GM12878 (cell line): Measurements from ENCODE around the gene SEC16B. TPM values are rescaled to one million over a fixed set of nuclear protein-coding genes. Genes with fewer than 3 reads are reported as not detected.

Source experiments
- ATAC-seq: fragments of 200-7000 bp; cut with Tn5 transposase; 3 replicates; pipeline ENCODE4 v1.9.1; 2020; ENCODE audit warnings: mild to moderate bottlenecking, moderate library complexity
- BruUV-seq: library from RNA; stranded (reverse); fragments of 400-500 nt; replicated peaks from 2 replicates; lab custom pipeline; 2021; lab: Mats Ljungman, UMichigan
- CTCF ChIA-PET: fragments of 300-600 bp; sonication (Branson Sonifier 250); formaldehyde crosslinking; extraction: SDS; loops from one replicate; lab custom pipeline; 2021; ENCODE audit warnings: inconsistent platforms; lab: Yijun Ruan, JAX
- POLR2A ChIA-PET: fragments of 350-600 bp; formaldehyde crosslinking; extraction: SDS; loops from one replicate; lab custom pipeline; 2021; ENCODE audit warnings: inconsistent platforms; lab: Charles Lee
- RAD21 ChIA-PET: fragments of 300-600 bp; sonication (Branson Sonifier 250); formaldehyde crosslinking; loops from one replicate; lab custom pipeline; 2023; ENCODE audit warnings: antibody characterized with exemption; ENCODE audit not compliant: unreplicated experiment; lab: Charles Lee
- SMC1A ChIA-PET: fragments of 300-600 bp; sonication (Branson Sonifier 250); formaldehyde crosslinking; loops from one replicate; lab custom pipeline; 2023; ENCODE audit not compliant: unreplicated experiment, uncharacterized antibody; lab: Charles Lee
- DNase-seq: peaks from one replicate; pipeline ENCODE4 v3.0.0-alpha.2; 2011; ENCODE audit warnings: low read depth, low spot score
- FAIRE-seq: peaks from 3 replicates; lab custom pipeline; 2011; peaks lifted over from hg19 to GRCh38; lab: Jason Lieb, UNC
- H2AFZ ChIP-seq: 2 replicates; pipeline ENCODE4 v1.6.0; 2011; ENCODE audit warnings: low read depth, low read length, control low read depth; ENCODE audit not compliant: control insufficient read depth
- H3K27ac ChIP-seq: 2 replicates; pipeline ENCODE4 v1.5.1; 2011; ENCODE audit warnings: control low read depth; ENCODE audit not compliant: control insufficient read depth, insufficient read depth
- H3K27me3 ChIP-seq, 2 experiments: replicated peaks in 1 of 2; 2 replicates each; pipeline versions ENCODE4 v1.6.0 to v1.6.1; 2011; ENCODE audit warnings: low read length in 1 of 2; ENCODE audit not compliant: control insufficient read depth in 2 of 2, insufficient read depth in 2 of 2
- H3K36me3 ChIP-seq, 2 experiments: 2 replicates each; pipeline ENCODE4 v1.5.1; 2011; ENCODE audit warnings: low read length in 1 of 2; ENCODE audit not compliant: control insufficient read depth in 2 of 2, insufficient read depth in 2 of 2
- H3K4me1 ChIP-seq: 2 replicates; pipeline ENCODE4 v1.6.1; 2011; ENCODE audit warnings: mild to moderate bottlenecking, low read length, moderate library complexity, mixed read lengths; ENCODE audit not compliant: control insufficient read depth, insufficient read depth
- H3K4me2 ChIP-seq: 2 replicates; pipeline ENCODE4 v1.6.0; 2011; ENCODE audit warnings: control low read depth; ENCODE audit not compliant: control insufficient read depth, insufficient read depth
- H3K4me3 ChIP-seq: fragments of 200-600 bp; sonication (generic); 2 replicates; pipeline ENCODE4 v1.5.1; 2016
- H3K79me2 ChIP-seq: 2 replicates; pipeline ENCODE4 v1.6.0; 2011; ENCODE audit warnings: low read length; ENCODE audit not compliant: control insufficient read depth, insufficient read depth
- H3K9ac ChIP-seq: 2 replicates; pipeline ENCODE4 v1.8.0; 2011; ENCODE audit warnings: low read length, control low read depth, mixed read lengths; ENCODE audit not compliant: control insufficient read depth, insufficient read depth
- H3K9me3 ChIP-seq: replicated peaks from 3 replicates; pipeline ENCODE4 v1.5.1; 2011; ENCODE audit warnings: mild to moderate bottlenecking, low read length; ENCODE audit not compliant: control insufficient read depth, insufficient read depth
- H4K20me1 ChIP-seq: 2 replicates; pipeline ENCODE4 v1.6.0; 2011; ENCODE audit not compliant: control insufficient read depth, insufficient read depth
- ATF2 ChIP-seq: IDR thresholded peaks from 2 replicates; pipeline ENCODE4 v1.6.1; 2012; ENCODE audit warnings: low read length, inconsistent platforms
- BCL3 ChIP-seq: IDR thresholded peaks from 2 replicates; pipeline ENCODE4 v1.6.1; 2011; ENCODE audit warnings: borderline replicate concordance, low read depth, mild to moderate bottlenecking, moderate library complexity, low read length; ENCODE audit not compliant: insufficient read depth, poor library complexity, severe bottlenecking
- BRCA1 ChIP-seq: IDR thresholded peaks from 2 replicates; pipeline ENCODE4 v1.6.1; 2011; ENCODE audit warnings: low read depth, low read length, improper control_type of control experiment
- CUX1 ChIP-seq: IDR thresholded peaks from 2 replicates; pipeline ENCODE4 v1.6.1; 2012; ENCODE audit warnings: improper control_type of control experiment, low read depth, low read length; ENCODE audit not compliant: insufficient replicate concordance
- DPF2 ChIP-seq: fragments of 450-650 bp; IDR thresholded peaks from 2 replicates; pipeline ENCODE4 v1.6.1; 2017; ENCODE audit warnings: mild to moderate bottlenecking
- GATAD2B ChIP-seq: fragments of 450-650 bp; conservative IDR thresholded peaks from 2 replicates; pipeline ENCODE4 v1.6.1; 2017; ENCODE audit warnings: low read depth, mild to moderate bottlenecking, moderate library complexity
- HDAC2 ChIP-seq: fragments of 200-600 bp; sonication (generic); IDR thresholded peaks from 2 replicates; pipeline ENCODE4 v1.6.1; 2017
- LARP7 ChIP-seq: fragments of 450-650 bp; IDR thresholded peaks from 2 replicates; pipeline ENCODE4 v1.6.1; 2017; ENCODE audit warnings: mild to moderate bottlenecking
- MYB ChIP-seq: fragments of 150-350 bp; IDR thresholded peaks from 2 replicates; pipeline ENCODE4 v1.6.1; 2014; ENCODE audit warnings: mild to moderate bottlenecking, low read depth, low read length, borderline replicate concordance
- POU2F2 ChIP-seq: IDR thresholded peaks from 3 replicates; pipeline ENCODE4 v1.6.1; 2011; ENCODE audit warnings: low read depth, mild to moderate bottlenecking, low read length, borderline replicate concordance
- RFX5 ChIP-seq: IDR thresholded peaks from 2 replicates; pipeline ENCODE4 v1.6.1; 2011; ENCODE audit warnings: low read depth, low read length, improper control_type of control experiment
- SIN3A ChIP-seq: IDR thresholded peaks from 2 replicates; pipeline ENCODE4 v1.6.1; 2012; ENCODE audit warnings: low read depth, low read length, improper control_type of control experiment
- ZZZ3 ChIP-seq: IDR thresholded peaks from 2 replicates; pipeline ENCODE4 v1.6.1; 2011; ENCODE audit warnings: low read depth; ENCODE audit not compliant: control insufficient read depth, insufficient read length
- WGBS: methylation state at CpG from one replicate; pipeline ENCODE4 v1.1.6; 2016; ENCODE audit warnings: low lambda C conversion rate; ENCODE audit not compliant: insufficient replicate concordance, insufficient coverage; ENCODE audit errors: missing lambda C conversion rate; 5-methylcytosine and 5-hydroxymethylcytosine counted together
- in situ Hi-C: fragments of 300-500 bp; cut with MboI; formaldehyde crosslinking; loops from 9 replicates; pipeline ENCODE4 v1.14.3; 2018; ENCODE audit warnings: mixed read lengths
- intact Hi-C: fragments of 100-400 bp; cut with micrococcal nuclease; formaldehyde crosslinking; loops from one replicate; pipeline ENCODE4 v1.14.2; 2022; ENCODE audit not compliant: unreplicated experiment
- polyA plus RNA-seq, 11 experiments: library from polyadenylated mRNA; depleted of rRNA in 4 of 11; unstranded in 6 of 11; stranded (reverse) in 5 of 11; fragments of >200 nt; fragmentation: Nextera tagmentation in 4 of 11; fragmentation: Illumina TruSeq in 1 of 11; extraction: Ambion mirVana in 4 of 11; extraction: Trizol in 1 of 11; gene quantifications; 1 replicate in 1 of 11; 2 replicates in 10 of 11; pipeline versions ENCODE4 v1.2.1 to v1.2.3, GENCODE V29; 2011 to 2016; ENCODE audit warnings: inconsistent platforms in 2 of 11, missing spikeins in 2 of 11, low read depth in 1 of 11
- total RNA-seq, 4 experiments: library from RNA; depleted of rRNA in 3 of 4; stranded (reverse); fragments of >200 nt in 3 of 4; fragmentation: Illumina TruSeq in 1 of 4; extraction: Trizol in 1 of 4; gene quantifications; 2 replicates each; pipeline versions ENCODE4 v1.2.1 to v1.2.3, GENCODE V29; 2013 to 2021

The SEC16B gene
- total and polyA plus RNA-seq, 10 of the 15 experiments (the other 5 are each of a cell fraction or from before 2014, with no cell fraction given) = 0.10 to 0.94 (median 0.17) TPM; not detected in 2

GRCh38 chr1:178019622-178020021 is 49.8 kb upstream of the SEC16B start (continued):
- TF ChIP-seq CUX1 (no peak), RFX5 (no peak)

GRCh38 chr1:178019208-178019607 is 49.4 kb upstream of the SEC16B start:
- no peak for TF ChIP-seq HDAC2
- TF ChIP-seq LARP7 = no peak
- TF ChIP-seq SIN3A = no peak
- no peak for TF ChIP-seq BRCA1
- no peak for TF ChIP-seq DPF2
- no peak for TF ChIP-seq ZZZ3
- TF ChIP-seq GATAD2B = no peak
- no peak for TF ChIP-seq MYB
- TF ChIP-seq POU2F2 = no peak
- no peak for TF ChIP-seq BCL3
- no peak for TF ChIP-seq ATF2
- intact Hi-C loops = no loop called here
- Histone ChIP-seq H3K27ac (no peak overlapping the region), H4K20me1 (no peaks in the 10 kb centered on the region), H3K79me2 (no peaks in the 10 kb centered on the region), H3K4me3 (no peak overlapping the region), H3K9ac (no peak overlapping the region), H3K27me3 (no peaks in the 10 kb centered on the region), H3K4me2 (no peak overlapping the region), H3K4me1 (no peaks in the 10 kb centered on the region), H3K9me3 (no peaks in the 10 kb centered on the region; the same call in 2 of the 3 replicates), H3K36me3 (no peaks in the 10 kb centered on the region), H2AFZ (no peak overlapping the region)
- DNase-seq = no peak
- ChIA-PET RAD21 (no interaction called here), CTCF (interaction anchor here (1.1 to 1.6 kb wide), 2 partner anchors 13 to 16 kb away, joined by 3 to 5 read pairs; no protein-coding TSS in a partner anchor), POLR2A (no interaction called here), SMC1A (interaction anchor here (1.4 kb wide), 1 partner anchor 13 kb away, joined by 6 read pairs; no protein-coding TSS in a partner anchor)
- WGBS = 7% methylated on average over 1 of the region's 1 CpG
- no peak for FAIRE-seq
- ATAC-seq = no peak
- in situ Hi-C loops = no loop called here
- no TSS peak for BruUV-seq
